ENCODE measurements around the gene ARL6IP4.

DNA sequence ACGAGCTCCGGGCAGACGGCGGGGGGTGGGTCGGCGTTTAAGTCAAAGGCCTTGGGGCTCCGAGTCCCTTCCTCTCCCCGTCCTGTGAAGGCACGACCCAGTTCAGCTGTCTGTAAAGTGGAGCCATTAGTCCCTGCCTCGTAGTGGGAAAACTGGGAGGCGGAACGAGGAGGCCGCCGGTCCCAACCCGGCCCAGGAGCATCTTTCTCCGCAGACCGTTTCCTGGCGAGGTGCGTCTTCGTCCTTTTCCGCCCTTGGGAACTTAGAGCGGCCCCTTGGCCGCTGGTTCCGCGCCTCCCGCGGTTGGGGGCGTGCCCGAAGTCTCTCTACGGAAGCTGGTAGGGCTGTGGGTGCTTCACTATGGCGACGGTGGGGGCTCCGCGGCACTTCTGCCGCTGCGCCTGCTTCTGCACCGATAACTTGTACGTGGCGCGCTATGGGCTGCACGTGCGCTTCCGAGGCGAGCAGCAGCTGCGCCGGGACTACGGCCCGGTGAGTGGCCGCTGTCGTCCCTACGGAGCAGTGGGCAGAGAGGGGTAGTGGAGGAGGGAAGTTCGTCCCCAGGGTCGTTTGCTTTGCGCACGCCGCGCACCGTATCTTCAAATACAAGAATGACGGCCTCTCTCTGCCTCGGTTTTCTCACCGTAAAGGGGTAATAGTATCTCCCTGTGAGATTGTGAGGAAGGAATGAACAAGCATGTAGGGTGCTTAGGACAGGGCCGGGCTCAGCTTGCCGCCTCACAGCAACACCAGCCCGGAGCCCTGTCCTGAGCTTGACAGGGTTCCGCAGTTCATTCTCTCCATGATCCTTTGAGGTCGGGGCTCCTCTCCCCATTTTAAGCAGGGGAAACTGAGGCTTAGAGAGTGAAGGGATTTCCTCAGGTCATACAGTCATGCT is 5.3 kb upstream of the ARL6IP4 start, which contains the start of gene OGFOD2:
- TF ChIP-seq POLR2AphosphoS5 (IDR thresholded peaks at IDR 0.05) (peak in 2 of 3 donors; percentile 27 to 86), POLR2A (IDR thresholded peaks at IDR 0.05) (peak in 1 of 2 donors; percentile 6)
- TF ChIP-seq, protein P1, sequence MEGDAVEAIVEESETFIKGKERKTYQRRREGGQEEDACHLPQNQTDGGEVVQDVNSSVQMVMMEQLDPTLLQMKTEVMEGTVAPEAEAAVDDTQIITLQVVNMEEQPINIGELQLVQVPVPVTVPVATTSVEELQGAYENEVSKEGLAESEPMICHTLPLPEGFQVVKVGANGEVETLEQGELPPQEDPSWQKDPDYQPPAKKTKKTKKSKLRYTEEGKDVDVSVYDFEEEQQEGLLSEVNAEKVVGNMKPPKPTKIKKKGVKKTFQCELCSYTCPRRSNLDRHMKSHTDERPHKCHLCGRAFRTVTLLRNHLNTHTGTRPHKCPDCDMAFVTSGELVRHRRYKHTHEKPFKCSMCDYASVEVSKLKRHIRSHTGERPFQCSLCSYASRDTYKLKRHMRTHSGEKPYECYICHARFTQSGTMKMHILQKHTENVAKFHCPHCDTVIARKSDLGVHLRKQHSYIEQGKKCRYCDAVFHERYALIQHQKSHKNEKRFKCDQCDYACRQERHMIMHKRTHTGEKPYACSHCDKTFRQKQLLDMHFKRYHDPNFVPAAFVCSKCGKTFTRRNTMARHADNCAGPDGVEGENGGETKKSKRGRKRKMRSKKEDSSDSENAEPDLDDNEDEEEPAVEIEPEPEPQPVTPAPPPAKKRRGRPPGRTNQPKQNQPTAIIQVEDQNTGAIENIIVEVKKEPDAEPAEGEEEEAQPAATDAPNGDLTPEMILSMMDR (IDR thresholded peaks at IDR 0.05), result no peak

Measured in suprapubic skin (tissue), 4 donors.